Neural cell (in vitro differentiated cells): ENCODE results near the gene SMO. TPM values are rescaled to one million over a fixed set of nuclear protein-coding genes. Genes with fewer than 3 reads are reported as not detected.

Experiments used
- H2AFZ ChIP-seq: fragments of 200-600, 300-800 bp; sonication (generic), shearing (Covaris generic); 2 replicates; pipeline ENCODE4 v1.6.0; 2014; ENCODE audit warnings: low read depth, mild to moderate bottlenecking, antibody characterized with exemption, low read length, moderate library complexity
- H3F3A ChIP-seq: fragments of 200-600 bp; shearing (Covaris generic); 2 replicates; pipeline ENCODE4 v1.6.1; 2016; ENCODE audit warnings: mild to moderate bottlenecking, moderate library complexity, mixed read lengths, antibody characterized with exemption, low read length; ENCODE audit not compliant: insufficient read depth, poor library complexity, severe bottlenecking
- H3K27ac ChIP-seq: fragments of 200-600, 300-800 bp; sonication (generic), shearing (Covaris generic); 2 replicates; pipeline ENCODE4 v1.5.1; 2014; ENCODE audit warnings: mild to moderate bottlenecking, low read length, moderate library complexity
- H3K27me3 ChIP-seq: fragments of 300-800, 200-600 bp; sonication (generic), shearing (Covaris generic); 2 replicates; pipeline ENCODE4 v1.6.0; 2014; ENCODE audit warnings: mild to moderate bottlenecking, low read depth, low read length, moderate library complexity; ENCODE audit not compliant: insufficient read depth
- H3K36me3 ChIP-seq: fragments of 300-800, 200-600 bp; sonication (generic), shearing (Covaris generic); 2 replicates; pipeline ENCODE4 v1.5.1; 2014; ENCODE audit warnings: mild to moderate bottlenecking, antibody characterized with exemption, low read length, moderate library complexity; ENCODE audit not compliant: insufficient read depth
- H3K4me2 ChIP-seq: fragments of 300-800, 200-600 bp; sonication (generic), shearing (Covaris generic); 2 replicates; pipeline ENCODE4 v1.6.0; 2014; ENCODE audit warnings: mild to moderate bottlenecking, low read length
- H3K4me3 ChIP-seq: fragments of 300-800, 200-600 bp; sonication (generic), shearing (Covaris generic); 2 replicates; pipeline ENCODE4 v1.5.1; 2014; ENCODE audit warnings: mild to moderate bottlenecking, low read length, moderate library complexity
- H3K79me2 ChIP-seq: fragments of 200-600 bp; shearing (Covaris generic); replicated peaks from 2 replicates; pipeline ENCODE4 v1.6.0; 2014; ENCODE audit warnings: mild to moderate bottlenecking, low read length, moderate library complexity; ENCODE audit not compliant: insufficient read depth
- H3K9ac ChIP-seq: fragments of 300-800, 200-600 bp; sonication (generic), shearing (Covaris generic); 2 replicates; pipeline ENCODE4 v1.6.1; 2016; ENCODE audit warnings: mild to moderate bottlenecking, low read length, mixed read lengths
- H3K9me2 ChIP-seq: fragments of 200-600 bp; shearing (Covaris generic); 2 replicates; pipeline ENCODE4 v1.6.1; 2016; ENCODE audit warnings: mild to moderate bottlenecking, low read length, mixed read lengths; ENCODE audit not compliant: insufficient read depth
- H3K9me3 ChIP-seq: fragments of 200-600, 300-800 bp; sonication (generic), shearing (Covaris generic); 2 replicates; pipeline ENCODE4 v1.6.1; 2016; ENCODE audit warnings: mild to moderate bottlenecking, mixed run types, low read length, moderate library complexity, mixed read lengths
- H4K20me1 ChIP-seq: fragments of 200-600 bp; shearing (Covaris generic); 2 replicates; pipeline ENCODE4 v1.6.1; 2016; ENCODE audit warnings: mild to moderate bottlenecking, mixed run types; ENCODE audit not compliant: insufficient read depth
- EP300 ChIP-seq: fragments of 450-650 bp; conservative IDR thresholded peaks from 2 replicates; pipeline ENCODE4 v1.6.1; 2014; ENCODE audit warnings: antibody characterized with exemption, mild to moderate bottlenecking, moderate library complexity; ENCODE audit not compliant: poor library complexity, severe bottlenecking
- EZH2 ChIP-seq: fragments of 200-600, 300-800 bp; shearing (Covaris generic), sonication (generic); IDR thresholded peaks from 2 replicates; pipeline ENCODE4 v1.6.1; 2014; ENCODE audit warnings: antibody characterized with exemption, low read length, borderline replicate concordance, mild to moderate bottlenecking; ENCODE audit not compliant: insufficient read depth, poor library complexity, severe bottlenecking
- MXI1 ChIP-seq: fragments of 450-650 bp; conservative IDR thresholded peaks from 2 replicates; pipeline ENCODE4 v1.6.1; 2014; ENCODE audit warnings: antibody characterized with exemption, mild to moderate bottlenecking; ENCODE audit not compliant: poor library complexity, severe bottlenecking
- POLR2AphosphoS5 ChIP-seq: IDR thresholded peaks from 2 replicates; pipeline ENCODE4 v1.6.1; 2012
- REST ChIP-seq: IDR thresholded peaks from 2 replicates; pipeline ENCODE4 v1.6.1; 2012; ENCODE audit warnings: borderline replicate concordance
- SMC3 ChIP-seq: fragments of 450-650 bp; conservative IDR thresholded peaks from 2 replicates; pipeline ENCODE4 v1.6.1; 2014; ENCODE audit warnings: antibody characterized with exemption, mild to moderate bottlenecking, moderate library complexity; ENCODE audit not compliant: poor library complexity
- TAF1 ChIP-seq: IDR thresholded peaks from 2 replicates; pipeline ENCODE4 v1.6.1; 2012; ENCODE audit warnings: low read depth
- polyA plus RNA-seq: library from polyadenylated mRNA; depleted of rRNA; stranded (reverse); fragments of >200 nt; gene quantifications from 2 replicates; pipeline ENCODE4 v1.2.3, GENCODE V29; 2014
- TF ChIP-seq, protein P1 (sequence below): fragments of 450-650 bp; IDR thresholded peaks from 2 replicates; pipeline ENCODE4 v1.5.1; 2014; ENCODE audit warnings: antibody characterized with exemption, mild to moderate bottlenecking, moderate library complexity; ENCODE audit not compliant: poor library complexity, severe bottlenecking

Gene SMO
- polyA plus RNA-seq, 1 donor from 2014 or later: 8.8 TPM

DNA sequence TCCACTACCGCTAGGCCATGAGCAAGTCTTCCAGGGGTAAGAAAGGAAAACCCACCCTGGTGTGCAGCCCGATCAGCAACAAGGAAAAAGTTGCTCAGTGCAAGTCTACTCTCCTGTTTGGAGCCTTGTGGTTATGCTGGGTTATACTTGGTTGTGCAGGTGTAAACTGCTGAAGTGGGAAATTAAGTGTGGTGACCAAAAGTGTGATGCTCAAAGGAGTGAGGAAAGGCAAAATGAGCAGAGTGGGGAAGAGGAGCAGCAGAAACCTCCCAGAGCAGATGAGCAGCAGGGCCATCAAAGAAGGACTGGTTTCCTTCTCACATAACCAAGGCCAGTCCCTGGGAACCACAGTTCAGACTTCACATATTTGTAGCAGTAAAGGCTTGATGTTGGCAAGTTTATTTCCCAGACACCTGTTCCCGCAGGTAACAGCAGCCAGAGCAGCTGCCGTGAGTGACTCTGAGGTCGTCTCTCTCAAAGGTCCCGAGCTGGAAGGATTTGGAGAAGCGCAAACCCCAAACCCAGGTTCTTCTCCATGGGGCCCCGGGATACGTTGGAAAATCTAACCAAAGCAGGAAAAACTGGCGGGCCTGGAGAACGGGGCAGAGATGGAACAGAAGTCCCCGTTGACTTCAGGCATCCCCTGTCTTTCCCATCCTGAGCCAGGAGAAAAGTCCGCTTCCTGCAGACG is 607 bp upstream of the SMO start:
- TF ChIP-seq TAF1 (no peak), MXI1 (no peak), EP300 (no peak)
- Histone ChIP-seq H3K9ac (peak overlapping the region; percentile 66), H3K9me2 (no peaks in the 10 kb centered on the region), H3K27ac (no peak overlapping the region), H3K36me3 (no peaks in the 10 kb centered on the region), H3K4me2 (no peak overlapping the region), H3F3A (no peaks in the 10 kb centered on the region), H3K9me3 (no peaks in the 10 kb centered on the region), H3K79me2 (peaks cover 36% of the 10 kb centered on the region), H3K4me3 (peak overlapping the region; percentile 90), H3K27me3 (no peaks in the 10 kb centered on the region), H2AFZ (peak overlapping the region; percentile 27), H4K20me1 (no peaks in the 10 kb centered on the region)

DNA sequence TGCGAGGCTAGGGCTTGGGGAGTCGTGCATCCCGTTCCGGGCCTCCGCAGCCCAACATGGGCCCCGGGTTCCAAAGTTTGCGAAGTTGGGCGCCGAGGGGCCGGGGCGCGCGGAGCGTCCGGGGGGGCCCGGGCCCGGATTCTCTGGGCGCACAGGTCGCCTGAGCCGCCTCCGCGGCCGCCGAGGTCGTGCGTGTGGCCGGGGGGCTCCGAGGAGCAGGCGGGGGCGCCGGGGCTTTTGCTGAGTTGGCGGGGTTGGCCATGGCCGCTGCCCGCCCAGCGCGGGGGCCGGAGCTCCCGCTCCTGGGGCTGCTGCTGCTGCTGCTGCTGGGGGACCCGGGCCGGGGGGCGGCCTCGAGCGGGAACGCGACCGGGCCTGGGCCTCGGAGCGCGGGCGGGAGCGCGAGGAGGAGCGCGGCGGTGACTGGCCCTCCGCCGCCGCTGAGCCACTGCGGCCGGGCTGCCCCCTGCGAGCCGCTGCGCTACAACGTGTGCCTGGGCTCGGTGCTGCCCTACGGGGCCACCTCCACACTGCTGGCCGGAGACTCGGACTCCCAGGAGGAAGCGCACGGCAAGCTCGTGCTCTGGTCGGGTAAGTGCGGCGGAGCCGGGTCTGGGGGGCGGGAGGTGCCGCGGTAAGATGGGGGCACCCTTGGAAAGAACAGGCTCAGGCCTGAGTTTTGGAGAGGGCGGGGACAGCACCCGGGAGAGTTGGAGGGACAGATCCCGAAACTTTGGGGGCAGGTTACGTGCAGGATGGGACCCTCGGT is 643 bp downstream of the SMO start:
- no peaks in the 10 kb centered on the region for H3F3A ChIP-seq
- H2AFZ ChIP-seq: peak overlapping the region; percentile 27
- H3K79me2 ChIP-seq: peaks cover 44% of the 10 kb centered on the region
- H3K9ac ChIP-seq: peak overlapping the region; percentile 66
- H3K4me2 ChIP-seq: peak overlapping the region; percentile 85
- H3K9me2 ChIP-seq: no peaks in the 10 kb centered on the region
- no peaks in the 10 kb centered on the region for H4K20me1 ChIP-seq
- TF ChIP-seq MXI1: peak; percentile 45
- TF ChIP-seq SMC3: peak; percentile 17
- no peak for TF ChIP-seq REST
- no peak for TF ChIP-seq TAF1
- no peak for TF ChIP-seq POLR2AphosphoS5
- TF ChIP-seq EP300: no peak
- TF ChIP-seq, protein P1, sequence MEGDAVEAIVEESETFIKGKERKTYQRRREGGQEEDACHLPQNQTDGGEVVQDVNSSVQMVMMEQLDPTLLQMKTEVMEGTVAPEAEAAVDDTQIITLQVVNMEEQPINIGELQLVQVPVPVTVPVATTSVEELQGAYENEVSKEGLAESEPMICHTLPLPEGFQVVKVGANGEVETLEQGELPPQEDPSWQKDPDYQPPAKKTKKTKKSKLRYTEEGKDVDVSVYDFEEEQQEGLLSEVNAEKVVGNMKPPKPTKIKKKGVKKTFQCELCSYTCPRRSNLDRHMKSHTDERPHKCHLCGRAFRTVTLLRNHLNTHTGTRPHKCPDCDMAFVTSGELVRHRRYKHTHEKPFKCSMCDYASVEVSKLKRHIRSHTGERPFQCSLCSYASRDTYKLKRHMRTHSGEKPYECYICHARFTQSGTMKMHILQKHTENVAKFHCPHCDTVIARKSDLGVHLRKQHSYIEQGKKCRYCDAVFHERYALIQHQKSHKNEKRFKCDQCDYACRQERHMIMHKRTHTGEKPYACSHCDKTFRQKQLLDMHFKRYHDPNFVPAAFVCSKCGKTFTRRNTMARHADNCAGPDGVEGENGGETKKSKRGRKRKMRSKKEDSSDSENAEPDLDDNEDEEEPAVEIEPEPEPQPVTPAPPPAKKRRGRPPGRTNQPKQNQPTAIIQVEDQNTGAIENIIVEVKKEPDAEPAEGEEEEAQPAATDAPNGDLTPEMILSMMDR: peak; percentile 13
- no peak for TF ChIP-seq EZH2
- H3K27me3 ChIP-seq: no peaks in the 10 kb centered on the region
- H3K4me3 ChIP-seq: peak overlapping the region; percentile 90
- H3K27ac ChIP-seq: no peak overlapping the region
- H3K36me3 ChIP-seq: no peaks in the 10 kb centered on the region
- H3K9me3 ChIP-seq: no peaks in the 10 kb centered on the region
